Fibroblast of the aortic adventitia (primary cell): ENCODE measurements around the gene ZDHHC19. TPM values are rescaled to one million over a fixed set of nuclear protein-coding genes. Genes with fewer than 3 reads are reported as not detected.
A peak's percentile ranks its signal among the peaks of the same experiment; 100 is the strongest.
"Not testable (repeated sequence)": the region's sequence is repeated elsewhere in the genome, so short reads cannot be mapped to it uniquely, and the experiment has no call there.

Experiments
- DNase-seq: peaks from one replicate; pipeline ENCODE4 v3.0.0-alpha.2; 2010; ENCODE audit warnings: low read depth
- H3K4me3 ChIP-seq: 2 replicates; pipeline ENCODE4 v1.5.1; 2011; ENCODE audit warnings: low read depth, mild to moderate bottlenecking, control low read depth, low read length, moderate library complexity
- CTCF ChIP-seq: IDR thresholded peaks from 2 replicates; pipeline ENCODE4 v1.5.1; 2011; ENCODE audit warnings: mild to moderate bottlenecking, low read length, control low read depth, inconsistent platforms; ENCODE audit not compliant: insufficient read depth
- total RNA-seq: library from RNA; depleted of rRNA; stranded (reverse); fragments of >200 nt; gene quantifications from 2 replicates; pipeline ENCODE4 v1.2.3, GENCODE V29; 2012; ENCODE audit warnings: low replicate concordance

The ZDHHC19 gene
- total RNA-seq, 1 donor, result not detected

DNA sequence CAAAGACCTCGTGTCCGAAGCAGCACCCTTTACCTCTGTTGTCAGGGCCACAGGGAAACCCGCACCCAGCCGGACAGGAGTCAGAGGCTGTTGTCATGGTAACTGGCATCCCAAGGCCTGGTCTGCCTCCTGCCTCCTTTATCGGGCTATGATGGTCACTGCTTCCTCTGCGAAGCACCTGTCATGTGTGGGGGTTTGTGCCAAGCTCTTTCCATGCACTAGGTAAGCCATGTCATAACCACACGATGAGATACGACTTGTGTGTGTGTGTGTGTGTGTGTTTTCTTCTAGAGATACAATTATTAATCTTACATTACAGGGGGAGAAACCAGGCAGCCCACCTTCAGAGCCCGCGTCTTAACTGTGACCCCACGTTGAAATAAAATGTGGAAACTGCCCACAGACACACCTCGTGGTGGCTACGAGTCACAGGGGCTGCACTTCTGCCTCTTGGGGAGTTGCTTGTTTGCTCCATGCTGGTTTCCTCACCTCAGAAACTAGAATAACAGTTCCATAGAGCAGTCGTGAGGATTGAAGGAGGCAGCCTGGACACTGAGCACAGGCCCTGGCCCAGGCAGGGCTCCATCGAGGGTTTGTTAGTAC lies 18.0 kb downstream of the ZDHHC19 start:
- DNase-seq, result no peak
- H3K4me3 ChIP-seq, result no peak overlapping the region
- TF ChIP-seq CTCF, result no peak

DNA sequence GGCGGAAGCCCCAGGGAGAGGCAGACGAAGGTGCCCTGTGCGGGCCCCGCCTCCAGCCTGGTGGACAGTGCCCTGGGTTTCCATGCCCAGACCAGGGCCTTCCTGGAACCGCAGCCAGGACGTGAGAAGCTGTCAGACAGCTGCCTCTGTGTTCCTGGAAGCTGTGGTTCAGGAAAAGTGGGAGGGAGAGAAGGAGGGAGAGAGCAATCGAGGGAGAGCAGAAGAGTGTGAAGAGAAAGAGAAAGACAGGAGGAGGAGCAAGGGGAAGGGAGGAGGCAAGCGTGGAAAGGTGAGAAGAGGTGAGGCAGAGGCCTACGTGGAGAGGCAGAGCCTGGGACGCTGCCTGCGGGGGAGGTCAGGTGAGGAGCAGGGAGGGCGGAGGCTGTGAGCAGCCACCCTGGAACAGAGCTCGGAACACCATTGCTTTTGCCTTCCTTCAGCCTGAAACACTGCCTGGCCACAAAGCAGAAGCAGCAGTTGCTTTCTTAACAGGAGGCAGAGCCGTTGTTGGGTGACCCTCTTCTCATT lies 18.6 kb downstream of the ZDHHC19 start:
- DNase-seq, result no peak
- no peak overlapping the region for H3K4me3 ChIP-seq
- no peak for TF ChIP-seq CTCF

- H3K4me3 ChIP-seq, result no peak overlapping the region
- DNase-seq, result no peak
- TF ChIP-seq CTCF, result no peak
Observed at GRCh38 chr3:196192036-196192523, 19.1 kb downstream of the ZDHHC19 start.

DNA sequence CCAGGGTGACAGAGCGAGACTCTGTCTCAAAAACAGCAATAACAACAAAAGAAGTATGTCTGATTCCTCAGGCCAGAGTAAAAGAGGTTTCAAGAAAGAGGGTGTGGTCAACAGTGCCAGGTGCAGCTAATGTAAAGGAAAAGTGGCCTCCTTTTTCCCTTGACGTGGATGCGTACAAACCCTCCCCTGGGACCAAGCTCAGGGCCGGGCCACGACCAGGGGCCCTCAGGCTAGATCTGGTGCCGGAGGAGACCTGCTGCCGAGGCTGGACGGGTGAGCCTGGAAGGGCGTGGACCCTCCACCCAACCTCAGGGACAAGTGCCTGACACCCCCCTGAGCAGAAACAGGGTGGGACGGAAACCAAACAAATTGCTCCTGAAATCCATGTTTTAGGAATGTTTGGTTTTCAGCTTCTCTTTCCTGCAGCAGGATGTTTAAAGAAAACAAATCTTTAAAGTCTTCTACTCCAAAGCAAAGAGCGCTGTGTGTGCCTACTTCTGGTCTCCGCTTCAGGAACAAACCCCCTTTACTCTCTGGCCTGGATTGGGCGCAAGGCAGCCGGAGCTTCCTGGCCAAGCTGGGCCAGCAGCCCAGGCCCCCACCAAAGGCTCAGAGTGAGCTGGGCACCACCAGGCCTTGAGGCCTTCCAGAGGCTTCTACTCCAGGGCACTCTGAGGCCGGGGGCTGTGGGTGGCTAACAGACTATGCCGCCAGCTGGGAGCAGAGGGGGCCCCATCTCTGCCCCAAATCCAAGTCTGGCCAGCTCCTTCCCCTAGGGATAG lies 21.4 kb downstream of the ZDHHC19 start:
- TF ChIP-seq CTCF, result no peak
- DNase-seq, result no peak
- no peak overlapping the region for H3K4me3 ChIP-seq

DNA sequence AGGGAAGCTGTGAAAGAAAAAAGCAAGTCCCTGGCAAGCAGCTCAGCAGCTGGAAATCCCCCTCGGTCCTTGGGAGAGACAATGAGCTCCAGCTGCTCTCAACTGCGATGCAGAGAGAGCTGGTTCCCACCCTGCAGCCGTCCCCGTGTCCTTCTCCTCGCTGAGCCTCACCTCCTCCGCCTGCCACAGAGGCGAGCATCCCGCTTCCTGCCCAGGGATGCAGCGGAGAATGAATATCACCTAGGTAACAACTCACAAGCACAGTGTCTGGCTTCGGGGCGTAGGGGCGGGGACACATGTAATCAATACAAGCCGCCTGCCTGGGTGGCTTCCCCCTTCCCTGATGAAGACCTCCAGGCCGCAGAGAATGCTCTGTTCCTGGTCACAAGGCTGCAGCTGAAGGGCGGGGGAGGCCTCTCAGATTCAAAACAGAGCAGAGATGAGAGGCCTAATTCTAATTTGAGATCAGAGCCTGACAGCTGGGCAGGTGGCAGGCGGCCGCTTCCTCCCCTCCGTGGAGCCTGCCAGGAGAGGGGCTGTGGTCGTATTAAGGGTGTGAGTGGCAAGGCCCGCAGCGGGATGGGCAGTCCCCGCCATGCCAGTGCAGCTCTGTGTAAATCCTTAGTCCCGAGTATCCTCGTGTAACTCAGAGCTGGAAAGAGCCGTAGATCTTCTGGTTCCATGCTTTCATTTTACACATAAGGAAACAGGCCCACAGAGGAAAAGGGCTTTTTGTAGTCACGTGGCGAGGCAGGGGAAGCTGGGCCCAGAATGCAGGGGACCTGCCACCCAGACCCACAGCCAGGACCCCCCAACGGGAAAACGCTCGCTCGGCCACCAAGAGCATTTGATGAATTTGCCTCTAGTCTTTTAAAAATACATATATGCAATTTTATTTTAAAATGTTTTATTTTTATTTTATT lies 24.3 kb downstream of the ZDHHC19 start:
- no peak overlapping the region for H3K4me3 ChIP-seq
- no peak for TF ChIP-seq CTCF
- DNase-seq, result peak; percentile 18

DNA sequence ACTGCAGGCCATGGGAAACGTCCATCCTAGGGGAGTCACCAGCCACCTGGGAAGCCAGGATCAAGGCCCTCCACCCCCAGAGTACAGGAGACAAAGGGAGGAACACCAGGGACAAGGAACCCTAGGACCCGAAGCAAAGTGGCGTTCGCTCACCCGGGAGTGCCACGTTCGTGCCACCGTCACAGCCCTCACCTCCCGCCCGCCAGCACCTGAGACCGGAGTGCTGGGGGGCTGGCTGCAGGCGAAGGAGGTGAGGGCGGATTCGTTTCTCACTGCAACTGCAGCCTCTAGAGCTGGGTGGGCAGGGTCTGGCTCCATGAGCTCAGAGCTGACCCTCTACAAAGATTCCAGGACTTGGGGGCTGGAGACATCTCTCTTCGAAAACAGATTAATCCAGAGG lies 26.3 kb downstream of the ZDHHC19 start:
- no peak for TF ChIP-seq CTCF
- no peak overlapping the region for H3K4me3 ChIP-seq
- no peak for DNase-seq

- DNase-seq, result not testable (repeated sequence)
Observed at GRCh38 chr3:196184169-196184432, 27.1 kb downstream of the ZDHHC19 start.

More at GRCh38 chr3:196184169-196184432, 27.1 kb downstream of the ZDHHC19 start:
- H3K4me3 ChIP-seq, result not testable (repeated sequence)
